Panc1 (cell line): ENCODE data around the gene NWD2. TPM values are rescaled to one million over a fixed set of nuclear protein-coding genes. Genes with fewer than 3 reads are reported as not detected.

Source experiments
- ATAC-seq: fragments of 200-7000 bp; cut with Tn5 transposase; 2 replicates; pipeline ENCODE4 v1.9.1; 2020; ENCODE audit warnings: mild to moderate bottlenecking, moderate library complexity
- BruUV-seq: library from RNA; stranded (reverse); fragments of 400-500 nt; replicated peaks from 2 replicates; lab custom pipeline; 2021; lab: Mats Ljungman, UMichigan
- CTCF ChIA-PET: fragments of 300-600 bp; sonication (Branson Sonifier 250); formaldehyde crosslinking; loops from one replicate; lab custom pipeline; 2022; ENCODE audit warnings: antibody characterized with exemption; lab: Charles Lee
- POLR2A ChIA-PET: fragments of 300-600 bp; sonication (Branson Sonifier 250); formaldehyde crosslinking; loops from one replicate; lab custom pipeline; 2022; ENCODE audit warnings: antibody characterized with exemption; lab: Charles Lee
- DNase-seq: peaks from one replicate; pipeline ENCODE4 v3.0.0-alpha.2; 2010; ENCODE audit warnings: low read depth, low spot score
- H3K27ac ChIP-seq: 2 replicates; pipeline ENCODE4 v1.5.1; 2011; ENCODE audit warnings: mild to moderate bottlenecking, low read length, inconsistent platforms
- H3K27me3 ChIP-seq: fragments of 200-500 bp; sonication (Bioruptor generic); 2 replicates; pipeline ENCODE4 v1.6.0; 2014; ENCODE audit warnings: low read length, inconsistent platforms; ENCODE audit not compliant: control insufficient read depth, insufficient read depth
- H3K36me3 ChIP-seq: fragments of 200-500 bp; sonication (Bioruptor generic); 2 replicates; pipeline ENCODE4 v1.5.1; 2014; ENCODE audit warnings: inconsistent platforms, mild to moderate bottlenecking, low read length, moderate library complexity; ENCODE audit not compliant: control insufficient read depth, insufficient read depth
- H3K4me1 ChIP-seq: 2 replicates; pipeline ENCODE4 v1.5.1; 2011; ENCODE audit warnings: inconsistent platforms, mild to moderate bottlenecking, low read length, moderate library complexity; ENCODE audit not compliant: control insufficient read depth, insufficient read depth
- H3K4me3 ChIP-seq, 2 experiments: 2 replicates each; pipeline ENCODE4 v1.5.1; 2011 to 2012; ENCODE audit warnings: low read depth in 2 of 2, low read length in 2 of 2, mild to moderate bottlenecking in 2 of 2, inconsistent platforms in 1 of 2, moderate library complexity in 1 of 2
- H3K9me3 ChIP-seq: fragments of 200-500 bp; sonication (Bioruptor generic); 2 replicates; pipeline ENCODE4 v1.5.1; 2014; ENCODE audit warnings: low read depth, mild to moderate bottlenecking, inconsistent platforms, low read length, moderate library complexity; ENCODE audit not compliant: control insufficient read depth, insufficient read depth
- CTCF ChIP-seq: fragments of 450-650 bp; IDR thresholded peaks from 2 replicates; pipeline ENCODE4 v1.5.1; 2017; ENCODE audit warnings: mild to moderate bottlenecking
- POLR2AphosphoS5 ChIP-seq: IDR thresholded peaks from 2 replicates; pipeline ENCODE4 v1.6.1; 2012; ENCODE audit warnings: mild to moderate bottlenecking, low read depth, low read length, moderate library complexity
- REST ChIP-seq, 2 experiments: IDR thresholded peaks; 2 replicates each; pipeline ENCODE4 v1.6.1; 2011 to 2012; ENCODE audit warnings: low read depth in 2 of 2, control low read depth in 1 of 2, low read length in 1 of 2, mild to moderate bottlenecking in 1 of 2, moderate library complexity in 1 of 2; ENCODE audit not compliant: insufficient read depth in 1 of 2
- SIN3A ChIP-seq: IDR thresholded peaks from 2 replicates; pipeline ENCODE4 v1.6.1; 2012; ENCODE audit warnings: low read depth, mild to moderate bottlenecking, low read length, moderate library complexity, borderline replicate concordance; ENCODE audit not compliant: insufficient read depth
- TCF7L2 ChIP-seq: IDR thresholded peaks from 2 replicates; pipeline ENCODE4 v1.6.1; 2011; ENCODE audit warnings: mild to moderate bottlenecking, low read depth, low read length, inconsistent platforms
- in situ Hi-C: cut with HindIII; loops from 2 replicates; pipeline ENCODE4 v1.10.0; 2016; ENCODE audit warnings: low sequenced_read_pairs, low pct_unique_long_range_greater_than_20kb
- intact Hi-C: fragments of 100-400 bp; cut with micrococcal nuclease; formaldehyde crosslinking; loops from one replicate; pipeline ENCODE4 v1.10.0; 2022; ENCODE audit not compliant: unreplicated experiment
- total RNA-seq: library from RNA; stranded (reverse); gene quantifications from one replicate; pipeline ENCODE4 v1.2.1, GENCODE V29; 2021; ENCODE audit not compliant: unreplicated experiment

Gene NWD2
- total RNA-seq, 1 experiment from 2014 or later: not detected

- intact Hi-C loops (no loop called here), in situ Hi-C loops (no loop called here)
- BruUV-seq: no TSS peak
- CTCF ChIA-PET: no interaction called here
- Histone ChIP-seq H3K4me1 (no peaks in the 10 kb centered on the region), H3K36me3 (no peaks in the 10 kb centered on the region), H3K27ac (no peak overlapping the region), H3K9me3 (no peaks in the 10 kb centered on the region), H3K27me3 (no peaks in the 10 kb centered on the region), H3K4me3 (no peak overlapping the region)
- POLR2A ChIA-PET: no interaction called here
- no peak for ATAC-seq
- DNase-seq: no peak
- no peak for TF ChIP-seq REST (IDR thresholded peaks at IDR 0.05; ENCODE audit: insufficient read depth in 1 of 2, low read depth in 2 of 2, low read length in 1 of 2)
- TF ChIP-seq SIN3A: no peak
- no peak for TF ChIP-seq POLR2AphosphoS5
- no peak for TF ChIP-seq CTCF
- no peak for TF ChIP-seq TCF7L2
Observed at GRCh38 chr4:37304612-37305011, 60.1 kb downstream of the NWD2 start.

GRCh38 chr4:37305984-37306383 is 61.4 kb downstream of the NWD2 start:
- ATAC-seq: no peak
- Histone ChIP-seq H3K27ac (no peak overlapping the region), H3K27me3 (no peaks in the 10 kb centered on the region), H3K36me3 (no peaks in the 10 kb centered on the region), H3K9me3 (no peaks in the 10 kb centered on the region), H3K4me1 (no peaks in the 10 kb centered on the region), H3K4me3 (no peak overlapping the region)
- ChIA-PET CTCF (no interaction called here), POLR2A (no interaction called here)
- no peak for TF ChIP-seq REST (IDR thresholded peaks at IDR 0.05; ENCODE audit: insufficient read depth in 1 of 2, low read depth in 2 of 2, low read length in 1 of 2)
- no peak for TF ChIP-seq SIN3A
- no peak for TF ChIP-seq TCF7L2
- in situ Hi-C loops (no loop called here), intact Hi-C loops (no loop called here)
- DNase-seq: no peak
- no TSS peak for BruUV-seq
